NCI-H345 (cell line): Measurements from ENCODE around the gene GRK5.
A peak's percentile ranks its signal among the peaks of the same experiment; 100 is the strongest.

Experiments used
- DNase-seq: peaks from one replicate; lab custom pipeline; 2025; lab: John Stamatoyannopoulos, UW

Gene GRK5

DNA sequence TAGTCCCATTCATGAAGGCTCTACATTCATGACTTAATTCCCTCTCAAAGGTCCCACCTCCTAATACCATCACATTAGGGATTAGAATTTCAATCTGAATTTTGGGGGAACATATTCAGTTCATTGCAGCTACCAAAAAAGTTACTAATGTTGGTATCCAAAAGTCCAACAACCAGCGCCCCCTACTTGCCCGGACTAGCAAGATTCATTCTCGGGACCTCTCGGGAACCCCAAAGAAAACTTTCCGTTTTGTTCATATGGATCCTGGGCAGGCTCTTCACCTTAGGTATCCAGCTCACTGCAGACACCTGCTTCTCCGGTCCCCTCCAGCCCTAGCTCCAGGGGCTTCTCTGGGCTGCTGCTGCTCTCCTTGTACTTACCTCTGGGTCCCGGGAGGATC is 8.9 kb upstream of the GRK5 start:
- no peak for DNase-seq

DNA sequence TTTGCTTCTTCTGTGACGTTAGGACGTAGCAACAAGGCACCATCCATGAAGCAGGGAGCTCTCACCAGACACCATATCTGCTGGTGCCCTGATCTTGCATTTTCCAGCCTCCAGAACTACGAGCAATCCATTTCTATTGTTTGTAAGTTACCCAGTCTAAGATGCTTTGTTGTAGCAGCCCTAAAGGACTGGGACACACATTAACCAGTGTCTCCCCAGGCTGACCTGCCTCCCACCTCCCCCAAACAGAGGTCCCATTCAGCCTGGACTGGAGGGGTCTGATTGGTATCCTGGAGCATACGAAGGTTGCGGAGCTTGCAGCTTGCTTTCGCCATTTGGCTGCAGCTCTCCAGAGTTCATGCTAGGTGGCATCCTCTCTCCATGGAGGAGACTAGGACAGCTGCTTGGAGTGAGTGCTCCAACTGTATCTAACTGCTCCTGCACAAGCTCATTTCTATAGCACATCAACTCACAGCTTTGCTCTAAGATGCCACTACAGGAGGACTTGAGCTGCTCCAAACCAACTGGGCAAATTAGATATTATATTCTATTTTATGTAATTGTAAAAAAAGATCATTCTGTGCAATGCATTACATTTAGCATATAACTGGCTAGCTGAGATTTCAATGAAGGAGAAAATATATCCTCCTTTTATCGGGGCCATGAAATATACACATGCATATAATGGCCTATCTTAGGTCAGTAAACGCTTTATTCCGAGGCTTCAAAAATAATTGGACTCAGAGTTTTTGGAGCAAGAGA is 8.0 kb upstream of the GRK5 start:
- peak; percentile 66 for DNase-seq

DNA sequence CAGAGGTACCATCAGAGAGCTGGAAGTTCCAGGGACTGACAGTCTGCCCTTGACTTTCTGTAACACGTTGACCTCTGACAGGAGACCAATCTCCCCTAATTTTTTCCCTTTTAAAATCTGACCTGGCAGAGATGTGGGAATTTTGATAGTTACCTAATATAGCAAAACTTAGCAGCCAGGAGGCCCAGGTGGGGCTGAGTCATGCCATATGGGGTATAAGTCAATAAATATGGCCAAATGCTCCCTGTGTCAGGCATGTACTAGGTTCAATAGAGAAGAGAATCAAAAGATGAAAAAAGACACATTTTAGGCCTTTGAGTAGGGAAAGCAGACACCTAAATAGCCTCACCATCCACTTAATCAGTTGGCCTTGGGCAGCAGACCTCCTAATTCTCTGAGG is 6.1 kb upstream of the GRK5 start:
- DNase-seq = no peak

DNA sequence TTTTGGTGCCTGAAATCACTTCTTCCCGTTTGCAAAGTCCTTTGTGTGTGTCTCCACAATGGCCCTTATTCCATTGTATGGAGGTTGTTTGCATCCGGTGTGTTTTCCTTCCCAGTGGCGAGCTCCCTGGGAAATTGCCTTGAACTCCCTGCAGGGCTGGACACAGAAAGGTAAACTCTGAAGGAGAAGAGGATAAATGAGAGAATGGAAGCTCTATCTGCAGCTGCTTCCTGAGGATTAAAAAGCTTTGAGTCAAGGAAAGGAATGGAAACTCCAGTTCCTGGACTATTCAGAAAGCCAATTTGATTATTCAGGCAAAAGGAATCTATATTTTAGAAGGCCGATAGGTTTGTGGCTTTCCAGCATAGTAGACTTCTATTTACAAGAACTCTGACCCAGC is 4.4 kb upstream of the GRK5 start:
- no peak for DNase-seq

DNA sequence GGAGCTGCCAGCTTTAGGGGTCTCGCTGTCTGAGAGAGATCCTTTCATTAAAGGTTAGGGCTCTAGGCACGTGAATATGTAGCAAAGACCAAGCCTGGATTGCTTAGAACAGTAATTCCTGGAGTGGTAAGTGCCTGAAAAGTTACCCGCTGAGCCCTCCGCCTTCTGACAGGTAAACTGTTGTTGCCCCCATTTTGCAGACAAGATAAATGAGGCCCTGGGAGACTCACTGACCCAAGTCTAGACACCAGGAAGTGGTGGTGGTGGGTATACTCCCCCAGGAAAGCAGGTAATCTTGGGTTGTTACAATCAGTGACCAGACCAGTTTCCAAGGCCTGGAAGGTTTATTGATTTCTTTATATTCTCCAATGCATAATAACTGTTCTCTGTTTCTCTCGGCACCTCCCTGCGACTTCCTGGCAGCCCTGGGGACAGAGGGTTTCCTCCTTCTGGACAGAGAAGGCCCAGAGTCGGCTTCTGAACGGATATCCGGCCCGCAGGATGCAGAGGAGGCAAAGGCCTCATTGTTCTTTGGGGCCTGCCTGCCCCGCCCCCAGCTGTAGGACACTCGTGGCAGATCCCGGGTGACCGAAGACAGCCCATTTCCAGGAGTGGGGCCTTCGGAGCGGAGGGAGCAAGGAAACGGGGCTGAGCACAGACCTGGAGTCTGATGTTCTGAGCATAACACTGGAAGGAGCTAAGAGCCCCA is 1.3 kb upstream of the GRK5 start:
- DNase-seq = no peak

DNA sequence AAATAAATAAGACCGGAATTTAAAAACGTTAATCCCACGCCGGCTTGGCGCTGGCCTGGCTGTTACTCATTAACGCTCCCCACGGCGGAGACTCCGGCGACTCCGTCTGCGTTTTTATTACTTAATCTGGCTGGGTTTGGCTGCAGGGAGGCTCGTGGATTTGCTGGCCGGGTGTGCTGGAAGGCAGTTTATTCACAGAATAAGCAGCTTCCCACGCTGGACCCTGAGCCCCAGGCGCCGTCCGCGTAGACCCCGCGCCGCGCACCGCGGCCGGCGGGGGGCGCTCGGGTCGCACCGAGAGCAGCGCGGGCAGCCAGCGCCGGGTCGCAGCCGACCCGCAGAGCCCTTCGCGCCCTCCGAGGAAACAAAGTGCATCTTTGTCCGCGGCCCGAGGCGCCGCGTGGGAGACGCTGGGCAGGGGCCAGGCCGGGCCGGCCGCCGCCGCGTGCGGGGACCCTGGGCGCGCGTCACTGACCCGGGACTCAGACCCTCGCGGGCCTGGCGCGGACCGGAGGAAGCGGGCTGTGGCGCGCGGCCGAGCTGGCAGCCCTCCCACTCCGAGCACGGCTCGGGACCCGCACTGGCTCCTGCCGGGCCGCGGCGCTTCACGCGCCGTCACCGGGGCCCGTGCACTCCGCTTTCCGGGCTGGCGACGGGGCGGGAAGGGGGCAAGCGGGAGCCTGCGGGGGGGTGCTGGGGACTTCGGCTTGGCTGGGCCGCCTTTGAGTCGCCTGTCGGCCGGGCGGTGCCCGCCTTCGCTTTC is 587 bp upstream of the GRK5 start:
- DNase-seq = peak; percentile 47

DNA sequence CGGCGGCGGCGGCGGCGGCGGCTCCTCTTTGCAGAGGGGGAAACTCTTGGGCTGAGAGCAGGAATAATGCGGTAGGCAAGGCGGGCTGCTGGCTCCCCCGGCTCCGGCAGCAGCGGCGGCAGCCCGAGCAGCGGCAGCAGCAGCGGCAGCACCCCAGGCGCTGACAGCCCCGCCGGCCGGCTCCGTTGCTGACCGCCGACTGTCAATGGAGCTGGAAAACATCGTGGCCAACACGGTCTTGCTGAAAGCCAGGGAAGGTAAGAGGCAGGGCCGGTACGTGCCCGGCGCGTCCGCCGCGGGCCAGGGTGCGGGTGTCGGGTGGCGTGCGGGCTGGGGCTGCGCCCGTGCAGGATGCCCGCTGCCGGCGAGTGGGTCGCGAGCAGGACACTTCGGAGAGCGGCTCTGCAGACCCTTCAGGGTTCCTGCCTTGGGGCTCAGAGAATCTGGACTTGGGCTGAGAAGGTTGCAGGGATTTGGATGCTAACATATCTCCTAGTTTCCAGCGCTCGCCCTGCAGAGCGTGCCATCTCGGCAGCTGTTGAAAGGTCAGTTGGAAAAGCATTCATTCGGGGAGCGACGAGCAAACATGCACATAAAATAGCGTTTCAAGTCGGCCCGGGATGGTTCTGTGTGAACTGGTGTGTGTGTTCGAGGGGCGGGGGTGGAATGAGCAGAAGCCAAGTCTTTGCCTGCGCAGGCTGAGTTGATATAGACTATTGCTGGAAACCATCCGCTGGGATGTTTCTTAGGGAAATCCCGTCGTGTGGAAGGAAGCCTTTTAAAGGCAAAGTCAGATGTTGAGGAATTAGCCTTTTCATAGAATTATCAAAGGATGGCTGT is 562 bp downstream of the GRK5 start:
- DNase-seq = peak; percentile 42

DNA sequence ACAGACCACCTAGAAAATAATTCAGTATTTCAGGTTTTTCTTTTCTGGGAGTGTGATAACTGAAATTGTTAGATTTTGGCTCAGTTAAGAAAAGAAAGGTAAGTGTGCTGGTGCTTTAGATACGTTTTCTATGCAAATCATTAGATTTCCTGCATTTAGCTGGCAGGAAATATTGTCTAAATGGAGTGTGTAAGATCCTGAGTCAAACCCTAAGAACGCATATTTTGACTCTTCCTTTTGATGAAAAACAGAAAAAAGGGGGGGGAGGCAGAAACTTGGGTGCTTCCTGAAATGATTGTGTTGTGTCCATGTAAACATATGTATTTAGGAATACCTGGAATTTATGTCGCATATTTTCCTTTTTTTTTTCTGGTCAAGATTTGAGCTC is 1.2 kb downstream of the GRK5 start:
- no peak for DNase-seq

DNA sequence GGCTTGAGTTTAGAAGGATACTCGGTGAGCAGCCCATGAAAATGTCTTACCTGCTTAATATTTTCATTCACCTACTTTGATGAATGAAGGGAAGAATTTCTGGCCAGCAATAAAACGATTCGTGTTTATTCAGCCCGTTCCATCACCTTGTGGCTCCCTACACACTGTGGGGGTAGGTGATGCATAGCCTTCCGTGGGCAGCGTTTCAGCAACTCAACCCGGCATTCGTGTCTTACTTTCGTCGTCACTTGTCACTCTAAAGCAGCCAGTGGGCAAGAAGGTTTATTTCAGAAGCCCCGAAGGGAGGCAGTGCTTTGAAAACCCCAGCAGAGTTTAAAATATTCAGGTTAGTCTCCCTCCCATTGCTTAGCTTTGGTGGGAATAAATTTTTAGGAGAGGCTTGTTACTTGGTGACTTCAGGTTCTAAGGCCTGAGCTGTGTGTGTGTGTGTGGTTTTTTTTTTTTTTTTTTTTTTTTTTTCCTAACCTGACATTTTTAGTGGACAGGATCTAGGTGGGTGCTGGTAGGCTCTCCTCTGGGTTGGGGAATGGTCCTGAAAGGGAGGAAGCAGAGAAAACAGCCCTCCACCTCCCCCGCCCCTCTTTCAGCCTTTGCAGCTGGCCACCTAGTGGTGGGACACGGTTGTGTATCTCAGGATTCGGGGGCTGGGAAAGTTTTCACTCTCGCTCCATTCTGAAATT is 1.8 kb downstream of the GRK5 start:
- peak; percentile 19 for DNase-seq

DNA sequence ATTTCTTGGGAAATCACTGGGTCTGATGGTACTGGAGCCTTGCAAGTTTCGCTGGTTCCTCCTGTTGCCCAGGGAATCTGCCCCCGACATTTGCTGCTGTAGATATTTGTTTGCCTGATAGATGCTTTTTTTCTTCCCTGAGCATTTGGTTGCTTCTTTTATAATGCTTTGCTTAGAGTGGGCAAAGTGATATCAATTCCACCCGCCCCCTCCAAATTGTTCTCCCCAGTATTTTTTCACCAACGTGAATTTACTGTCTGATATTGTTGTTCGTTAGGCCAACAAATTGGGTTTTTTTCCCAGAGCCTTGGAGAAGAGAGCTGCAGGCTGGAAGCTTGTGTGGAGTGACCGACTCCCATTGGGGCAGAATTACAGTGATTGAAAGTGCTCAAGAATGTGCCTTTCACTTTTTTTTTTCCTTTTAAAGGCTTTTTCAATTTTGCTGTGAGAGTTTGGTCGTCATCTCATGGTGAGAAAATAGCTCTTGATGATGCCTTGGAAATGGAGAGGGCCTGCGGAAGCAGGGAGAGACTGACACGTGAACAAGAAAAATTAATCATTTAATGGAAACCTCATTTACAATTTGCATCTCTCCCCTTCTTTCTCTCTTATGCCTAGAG is 2.5 kb downstream of the GRK5 start:
- DNase-seq = no peak

DNA sequence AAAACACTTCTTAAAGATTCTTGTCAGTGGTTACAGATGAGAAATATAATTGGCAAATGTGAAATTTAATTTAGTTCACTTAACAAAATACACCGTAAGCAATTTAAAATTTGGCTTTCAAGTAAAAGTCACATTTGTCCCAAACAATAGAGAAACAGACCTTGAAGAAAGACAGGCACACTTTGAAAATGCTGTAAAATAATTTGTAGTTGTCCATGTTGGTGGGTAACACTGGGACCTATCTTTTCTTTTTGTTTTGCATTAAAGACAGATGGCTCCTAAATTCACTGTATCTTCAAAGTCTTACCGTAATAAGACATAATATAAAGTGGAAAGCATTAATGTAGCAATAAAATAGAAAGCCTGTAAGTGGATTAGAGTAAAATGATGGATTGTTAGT is 3.3 kb downstream of the GRK5 start:
- no peak for DNase-seq

DNA sequence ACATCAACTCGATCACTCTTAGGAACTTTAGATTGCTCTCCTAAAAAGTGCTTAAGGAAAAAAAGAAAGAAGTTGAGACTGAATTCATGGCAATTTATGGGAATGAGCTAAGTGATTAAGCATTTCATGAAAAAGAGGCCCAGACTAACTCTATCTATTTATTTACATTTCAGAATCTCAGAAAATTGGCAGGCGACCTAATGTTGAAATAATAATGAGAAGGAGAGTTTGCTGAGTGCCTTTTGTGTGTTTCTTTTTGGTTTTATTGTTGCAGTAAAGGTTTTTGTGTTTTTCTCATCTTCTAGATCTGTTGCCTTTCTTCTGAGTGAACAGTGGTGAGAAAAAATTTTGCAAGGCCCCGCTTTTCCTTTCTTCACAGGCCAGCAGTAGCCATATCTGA is 3.8 kb downstream of the GRK5 start:
- DNase-seq = no peak

DNA sequence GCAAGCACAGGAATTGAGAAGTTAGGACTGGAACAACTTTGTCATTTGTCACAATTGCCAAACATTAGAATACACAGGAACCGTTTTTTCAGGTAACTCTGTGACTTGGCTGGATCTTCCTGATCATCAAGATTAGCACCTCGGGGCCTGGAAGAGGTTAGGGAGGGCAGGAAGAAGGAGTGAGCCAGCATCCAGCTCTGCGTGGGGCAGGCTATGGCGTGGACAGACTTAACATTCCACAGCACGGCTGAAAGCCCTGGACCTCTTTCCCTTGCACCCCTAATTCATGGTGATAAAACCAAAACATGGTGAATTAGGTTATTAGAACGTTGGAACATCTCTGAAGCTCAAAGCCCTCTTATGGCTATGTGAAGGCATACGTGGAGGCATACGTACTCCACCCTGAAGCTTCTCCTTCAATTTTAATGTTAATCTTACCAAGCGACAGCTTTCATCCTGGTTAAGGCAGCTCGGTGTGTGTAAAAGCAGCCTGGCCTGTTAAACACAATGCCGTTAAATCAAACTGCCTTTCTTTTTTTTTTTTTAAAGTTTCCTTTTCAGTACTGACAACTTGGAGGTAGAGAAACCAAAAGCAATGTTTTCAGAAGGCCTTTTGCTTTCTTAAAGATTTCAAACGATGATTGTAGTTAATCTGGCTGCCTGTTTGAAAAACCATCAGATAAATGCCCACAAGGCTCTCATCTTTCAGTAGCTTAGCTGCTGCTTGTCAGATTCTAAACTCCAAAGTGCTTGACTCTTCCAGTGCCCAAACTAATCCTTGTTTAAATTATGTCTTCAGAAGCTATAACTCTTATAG is 4.5 kb downstream of the GRK5 start:
- no peak for DNase-seq

DNA sequence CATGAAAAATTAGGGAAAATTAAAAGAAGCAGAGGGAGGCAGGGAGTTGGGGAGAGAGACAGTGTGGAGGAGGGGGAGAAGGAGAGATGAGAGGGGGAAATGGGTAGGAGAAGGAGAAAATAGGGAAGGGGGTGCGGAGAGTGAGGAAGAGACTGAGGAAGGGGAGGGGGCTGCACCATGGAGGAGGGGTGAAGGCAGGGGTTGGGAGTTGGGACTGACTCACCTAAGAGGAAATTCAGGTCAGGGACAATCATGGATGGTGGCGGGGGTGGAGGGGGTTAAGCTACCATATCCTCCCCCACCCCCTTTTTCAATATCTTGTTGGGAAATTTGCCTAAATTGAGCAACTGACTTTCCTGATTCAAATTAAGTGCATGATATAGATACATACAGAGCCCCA is 8.0 kb downstream of the GRK5 start:
- DNase-seq = no peak

DNA sequence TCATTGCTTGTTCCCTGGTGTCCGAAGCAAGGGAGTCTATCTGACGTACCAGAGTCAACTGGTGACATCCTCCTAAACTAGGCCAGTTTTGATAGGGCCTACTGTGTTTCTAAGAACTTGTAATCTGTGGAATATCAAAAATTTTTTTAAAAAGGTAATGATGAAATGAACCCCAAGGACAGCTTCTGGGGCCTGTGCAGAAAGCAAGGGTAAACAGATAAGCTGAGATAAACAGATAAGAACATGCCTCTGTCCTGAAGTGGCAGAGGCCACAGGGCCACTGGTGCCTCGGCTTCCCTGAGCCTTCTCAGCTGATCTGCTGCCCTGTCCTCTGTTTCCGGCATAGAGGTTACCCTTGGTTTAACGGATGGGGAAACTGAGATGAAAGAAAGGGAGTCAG is 8.8 kb downstream of the GRK5 start:
- DNase-seq = no peak

DNA sequence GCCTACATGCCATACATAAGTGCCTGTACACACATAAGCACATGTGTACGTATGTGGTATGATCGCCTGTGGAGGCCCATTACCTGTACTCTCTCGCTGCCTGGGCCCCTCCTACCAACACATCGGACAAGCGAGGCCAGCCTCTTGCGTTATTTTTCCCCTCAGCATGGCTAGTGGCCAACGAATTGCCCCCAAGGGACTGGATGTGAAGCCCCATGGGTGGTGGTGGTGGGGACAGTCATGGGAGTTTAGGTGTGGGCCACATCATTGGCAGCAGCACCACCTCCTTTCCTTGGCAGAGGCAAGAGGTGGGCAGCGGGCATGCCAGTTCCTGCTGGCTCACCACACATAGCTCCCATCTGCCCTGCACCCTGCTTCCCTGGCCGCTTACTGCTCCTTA is 10.0 kb downstream of the GRK5 start:
- no peak for DNase-seq

DNA sequence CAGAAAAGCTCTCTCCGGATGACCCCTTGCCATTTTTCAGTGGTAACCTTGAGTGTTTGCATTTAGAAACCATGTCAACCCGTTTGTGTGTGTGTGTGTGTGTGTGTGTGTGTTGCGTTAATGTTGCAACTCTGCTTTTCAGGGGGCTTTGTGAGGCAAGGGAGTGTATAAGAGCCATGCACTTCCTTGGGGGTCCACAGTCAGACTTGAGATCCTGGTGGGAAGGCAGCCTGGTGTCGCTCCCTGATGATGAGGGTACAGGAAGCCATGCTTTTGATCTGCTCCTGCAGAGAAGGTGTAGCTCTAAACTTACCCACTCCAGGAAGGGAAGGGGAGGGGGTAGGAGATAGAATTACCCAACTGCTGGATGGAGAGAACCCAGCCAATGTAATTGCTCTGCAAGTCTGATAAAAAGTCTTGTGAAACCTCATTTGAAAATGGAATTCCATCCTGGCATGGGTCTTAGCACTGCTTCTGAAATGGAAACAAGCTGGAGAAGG is 10.7 kb downstream of the GRK5 start:
- no peak for DNase-seq

DNA sequence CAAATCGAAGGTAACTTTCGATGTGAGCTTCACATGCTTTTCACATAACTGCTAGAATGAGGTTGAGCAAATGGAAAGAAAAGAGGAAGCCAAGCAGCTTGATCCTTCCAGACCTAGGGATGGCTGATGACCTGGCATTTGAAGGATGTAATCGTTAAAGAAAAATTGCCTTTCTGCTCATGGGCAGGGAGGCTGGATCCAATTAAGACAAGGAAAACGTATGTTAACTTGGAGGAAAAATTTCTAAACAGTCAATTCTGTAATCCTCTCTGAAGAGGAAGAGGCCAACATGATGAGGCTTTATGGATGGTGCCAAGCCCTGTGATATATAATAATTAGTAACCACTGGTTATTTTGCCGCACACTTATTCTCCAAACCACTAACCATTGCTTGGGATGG is 12.5 kb downstream of the GRK5 start:
- no peak for DNase-seq

DNA sequence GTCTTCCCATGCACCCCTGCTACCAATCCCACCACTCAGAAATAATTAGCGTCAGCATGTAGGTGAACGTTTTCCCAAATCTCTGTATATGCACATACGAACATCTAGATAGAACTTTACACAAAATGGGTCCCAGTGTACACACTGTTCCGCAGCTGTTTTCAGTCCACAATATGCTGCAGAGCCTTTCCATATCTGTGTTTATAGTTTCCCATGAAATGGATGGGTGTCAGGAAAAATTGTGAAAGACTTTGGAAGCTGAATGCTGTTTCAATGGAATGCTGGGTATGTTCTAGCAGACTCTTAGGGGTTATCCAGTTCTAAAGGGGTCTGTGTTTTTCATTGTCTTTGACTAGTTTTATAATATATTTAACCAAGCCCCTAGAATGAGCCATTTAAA is 13.8 kb downstream of the GRK5 start:
- DNase-seq = no peak

DNA sequence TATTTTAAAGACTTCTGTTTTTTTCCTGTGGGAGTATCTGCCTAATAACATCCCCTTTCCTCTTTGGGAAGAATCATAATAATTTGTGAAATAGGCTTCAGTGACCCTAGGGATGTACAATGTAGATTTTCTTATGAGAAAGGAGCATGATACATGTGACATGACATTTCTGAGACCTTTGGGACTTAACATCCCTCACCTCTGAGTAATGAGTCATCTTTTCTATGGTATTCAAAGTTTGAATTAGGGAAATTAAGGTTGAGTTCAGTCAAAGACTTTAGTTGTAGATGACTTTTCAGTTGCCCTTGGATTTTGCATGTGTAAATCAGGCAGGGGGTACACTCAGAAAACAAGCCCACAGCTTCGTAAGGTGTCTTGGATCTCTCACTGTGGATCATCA is 14.3 kb downstream of the GRK5 start:
- no peak for DNase-seq
